Thyroid gland (tissue), 4 donors: ENCODE data around the gene HMOX1.

ENCODE experiments used
- POLR2A ChIP-seq, 2 donors: fragments of 450-650 bp; IDR thresholded peaks; one replicate each; pipeline ENCODE4 v1.6.1; 2017; ENCODE audit warnings: antibody characterized with exemption in 2 of 2, mild to moderate bottlenecking in 2 of 2, moderate library complexity in 1 of 2
- TF ChIP-seq, protein P1 (sequence below), 6 experiments: fragments of 200-600 bp in 3 of 6; fragments of 450-650 bp in 3 of 6; sonication (generic) in 3 of 6; IDR thresholded peaks; one replicate each; pipeline ENCODE4 v1.5.1; 2016 to 2019; ENCODE audit warnings: antibody characterized with exemption in 6 of 6, mild to moderate bottlenecking in 2 of 6, inconsistent platforms in 1 of 6, moderate library complexity in 1 of 6

DNA sequence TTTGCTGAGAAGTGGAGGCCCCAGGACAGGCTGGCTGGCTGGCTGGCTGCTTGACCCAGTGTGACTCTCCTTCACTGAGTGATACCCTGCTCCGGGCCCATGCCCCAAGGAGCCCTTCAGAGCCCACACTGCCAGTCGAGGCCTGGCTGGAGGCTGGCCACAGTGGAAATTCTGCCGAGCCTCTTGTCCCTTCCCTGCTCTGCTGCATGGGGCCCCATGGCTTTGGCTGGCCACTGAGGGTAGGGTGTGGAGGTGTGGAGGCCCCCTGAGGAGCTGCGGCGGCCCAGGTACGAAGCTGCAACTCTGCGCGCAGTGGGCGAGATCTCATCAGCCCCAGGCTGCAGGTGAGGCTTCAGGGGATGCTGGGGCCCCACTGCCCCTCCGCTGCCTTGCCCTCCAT lies 33.4 kb upstream of the HMOX1 start:
- TF ChIP-seq POLR2A (IDR thresholded peaks at IDR 0.05) = no peak
- TF ChIP-seq, protein P1, sequence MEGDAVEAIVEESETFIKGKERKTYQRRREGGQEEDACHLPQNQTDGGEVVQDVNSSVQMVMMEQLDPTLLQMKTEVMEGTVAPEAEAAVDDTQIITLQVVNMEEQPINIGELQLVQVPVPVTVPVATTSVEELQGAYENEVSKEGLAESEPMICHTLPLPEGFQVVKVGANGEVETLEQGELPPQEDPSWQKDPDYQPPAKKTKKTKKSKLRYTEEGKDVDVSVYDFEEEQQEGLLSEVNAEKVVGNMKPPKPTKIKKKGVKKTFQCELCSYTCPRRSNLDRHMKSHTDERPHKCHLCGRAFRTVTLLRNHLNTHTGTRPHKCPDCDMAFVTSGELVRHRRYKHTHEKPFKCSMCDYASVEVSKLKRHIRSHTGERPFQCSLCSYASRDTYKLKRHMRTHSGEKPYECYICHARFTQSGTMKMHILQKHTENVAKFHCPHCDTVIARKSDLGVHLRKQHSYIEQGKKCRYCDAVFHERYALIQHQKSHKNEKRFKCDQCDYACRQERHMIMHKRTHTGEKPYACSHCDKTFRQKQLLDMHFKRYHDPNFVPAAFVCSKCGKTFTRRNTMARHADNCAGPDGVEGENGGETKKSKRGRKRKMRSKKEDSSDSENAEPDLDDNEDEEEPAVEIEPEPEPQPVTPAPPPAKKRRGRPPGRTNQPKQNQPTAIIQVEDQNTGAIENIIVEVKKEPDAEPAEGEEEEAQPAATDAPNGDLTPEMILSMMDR (IDR thresholded peaks at IDR 0.05) = no peak
